Natural killer cell (primary cell): Measurements from ENCODE around the gene LMAN2. TPM values are rescaled to one million over a fixed set of nuclear protein-coding genes. Genes with fewer than 3 reads are reported as not detected.

ENCODE experiments used
- ATAC-seq, 3 donors: fragments of 150-1000 bp in 2 of 3; fragments of 200-7000 bp in 1 of 3; cut with Tn5 transposase; 1 replicate in 1 of 3; 2 replicates in 2 of 3; pipeline ENCODE4 v1.10.0; 2021; ENCODE audit warnings: mild to moderate bottlenecking in 2 of 3, moderate library complexity in 2 of 3
- DNase-seq, 2 donors: peaks; one replicate each; pipeline versions ENCODE4 v3.0.0 to v3.0.0-alpha.2; 2013 to 2021; ENCODE audit warnings: mixed read lengths in 1 of 2
- H3K27ac ChIP-seq: one replicate; pipeline ENCODE4 v1.5.1; 2013; ENCODE audit warnings: mild to moderate bottlenecking, low read length
- H3K27me3 ChIP-seq: one replicate; pipeline ENCODE4 v1.6.1; 2013; ENCODE audit warnings: low read length; ENCODE audit not compliant: control insufficient read depth, insufficient read depth
- H3K36me3 ChIP-seq: one replicate; pipeline ENCODE4 v1.6.1; 2013; ENCODE audit warnings: low read length; ENCODE audit not compliant: control insufficient read depth, insufficient read depth
- H3K4me1 ChIP-seq: one replicate; pipeline ENCODE4 v1.6.1; 2013; ENCODE audit warnings: low read length; ENCODE audit not compliant: control insufficient read depth, insufficient read depth
- H3K4me3 ChIP-seq: one replicate; pipeline ENCODE4 v1.5.1; 2013; ENCODE audit warnings: low read length
- H3K9me3 ChIP-seq: one replicate; pipeline ENCODE4 v1.6.1; 2013; ENCODE audit warnings: low read length; ENCODE audit not compliant: control insufficient read depth, insufficient read depth
- H3K27ac Mint-ChIP-seq, 2 donors: one replicate each; pipeline ENCODE4 v1.8.0; 2022; ENCODE audit warnings: mild to moderate bottlenecking in 2 of 2, mixed read lengths in 2 of 2, moderate library complexity in 1 of 2
- H3K27me3 Mint-ChIP-seq, 2 donors: one replicate each; pipeline ENCODE4 v1.8.0; 2022; ENCODE audit warnings: low read depth in 2 of 2, mixed read lengths in 2 of 2
- H3K36me3 Mint-ChIP-seq: one replicate; pipeline ENCODE4 v1.8.0; 2022; ENCODE audit warnings: mixed read lengths
- H3K4me1 Mint-ChIP-seq, 2 donors: one replicate each; pipeline ENCODE4 v1.8.0; 2022; ENCODE audit warnings: mixed read lengths in 2 of 2
- H3K4me3 Mint-ChIP-seq: one replicate; pipeline ENCODE4 v1.8.0; 2022; ENCODE audit warnings: mild to moderate bottlenecking, moderate library complexity, mixed read lengths
- H3K9me3 Mint-ChIP-seq, 2 donors: one replicate each; pipeline ENCODE4 v1.8.0; 2022; ENCODE audit warnings: mixed read lengths in 2 of 2
- WGBS: methylation state at CpG from one replicate; pipeline ENCODE4 v1.1.7; 2013; ENCODE audit warnings: missing lambda C conversion rate; ENCODE audit not compliant: insufficient coverage; 5-methylcytosine and 5-hydroxymethylcytosine counted together
- intact Hi-C: fragments of 100-400 bp; cut with micrococcal nuclease; formaldehyde crosslinking; loops from one replicate; pipeline ENCODE4 v1.14.2; 2022
- total RNA-seq, 4 donors: library from RNA; stranded (reverse); fragments of 120-200 nt in 1 of 4; gene quantifications; one replicate each; pipeline versions ENCODE4 v1.2.3 to v1.2.4, GENCODE V29; 2013 to 2022
- TF ChIP-seq, protein P1 (sequence below): fragments of 200-600 bp; IDR thresholded peaks from one replicate; pipeline ENCODE4 v1.8.0; 2022; ENCODE audit warnings: antibody characterized with exemption

The LMAN2 gene
- total RNA-seq, 3 donors from 2014 or later (not counting 1 experiment from before 2014, with no cell fraction given): 112 to 124 (median 114) TPM

DNA sequence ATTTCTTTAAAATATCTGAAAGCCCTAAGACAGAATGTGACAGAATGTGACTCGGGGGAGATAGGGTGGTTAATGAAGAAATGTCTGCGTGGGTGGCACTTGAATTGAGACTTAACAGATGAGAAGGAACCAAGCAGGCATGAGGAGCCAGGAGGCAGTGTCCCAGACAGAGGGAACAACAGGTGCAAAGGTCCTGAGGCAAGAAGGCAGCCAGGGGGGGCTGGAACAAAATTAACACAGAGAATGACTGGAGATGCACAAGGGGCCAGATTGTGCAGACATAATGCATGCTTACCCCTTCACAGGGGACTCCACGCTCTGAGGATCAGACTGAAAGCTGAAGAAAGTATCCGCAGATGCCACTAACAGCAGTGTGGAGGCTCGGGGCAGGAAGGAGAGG, 1.7 kb downstream of the LMAN2 start:
- Mint-ChIP-seq H3K36me3 (no peaks in the 10 kb centered on the region), H3K27ac (peak overlapping the region; percentile 98 to 99), H3K4me1 (peaks cover 46 to 48% of the 10 kb centered on the region in 2 donors), H3K4me3 (peak overlapping the region; percentile 78), H3K27me3 (no peaks in the 10 kb centered on the region), H3K9me3 (no peaks in the 10 kb centered on the region)
- no peak overlapping the region for H3K4me3 ChIP-seq
- intact Hi-C loops: loop anchor here (2.0 kb wide), 1 partner anchor 77 kb away; the partner anchor contains the start of gene GRK6
- peaks cover 33% of the 10 kb centered on the region for H3K4me1 ChIP-seq
- 85% methylated on average over 5 of the region's 5 CpGs for WGBS
- H3K9me3 ChIP-seq: no peaks in the 10 kb centered on the region
- H3K27me3 ChIP-seq: no peaks in the 10 kb centered on the region
- H3K36me3 ChIP-seq: peaks cover 23% of the 10 kb centered on the region
- no peak overlapping the region for H3K27ac ChIP-seq
- TF ChIP-seq, protein P1, sequence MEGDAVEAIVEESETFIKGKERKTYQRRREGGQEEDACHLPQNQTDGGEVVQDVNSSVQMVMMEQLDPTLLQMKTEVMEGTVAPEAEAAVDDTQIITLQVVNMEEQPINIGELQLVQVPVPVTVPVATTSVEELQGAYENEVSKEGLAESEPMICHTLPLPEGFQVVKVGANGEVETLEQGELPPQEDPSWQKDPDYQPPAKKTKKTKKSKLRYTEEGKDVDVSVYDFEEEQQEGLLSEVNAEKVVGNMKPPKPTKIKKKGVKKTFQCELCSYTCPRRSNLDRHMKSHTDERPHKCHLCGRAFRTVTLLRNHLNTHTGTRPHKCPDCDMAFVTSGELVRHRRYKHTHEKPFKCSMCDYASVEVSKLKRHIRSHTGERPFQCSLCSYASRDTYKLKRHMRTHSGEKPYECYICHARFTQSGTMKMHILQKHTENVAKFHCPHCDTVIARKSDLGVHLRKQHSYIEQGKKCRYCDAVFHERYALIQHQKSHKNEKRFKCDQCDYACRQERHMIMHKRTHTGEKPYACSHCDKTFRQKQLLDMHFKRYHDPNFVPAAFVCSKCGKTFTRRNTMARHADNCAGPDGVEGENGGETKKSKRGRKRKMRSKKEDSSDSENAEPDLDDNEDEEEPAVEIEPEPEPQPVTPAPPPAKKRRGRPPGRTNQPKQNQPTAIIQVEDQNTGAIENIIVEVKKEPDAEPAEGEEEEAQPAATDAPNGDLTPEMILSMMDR: no peak
- ATAC-seq: no peak
- no peak for DNase-seq

DNA sequence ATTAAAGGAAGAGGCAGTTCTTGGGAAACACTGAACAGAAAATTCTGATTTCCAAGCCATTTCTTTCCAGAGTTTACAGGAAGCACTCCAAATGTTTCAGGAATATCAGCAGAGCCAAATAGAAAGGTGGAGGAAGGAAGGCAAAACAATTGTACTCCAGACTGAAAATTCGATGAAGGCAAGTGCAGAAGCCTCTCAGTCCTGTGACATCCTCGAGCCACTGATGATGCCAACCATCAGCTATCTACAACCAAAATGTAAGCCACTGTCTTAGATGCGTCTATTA, 2.2 kb downstream of the LMAN2 start:
- no peak overlapping the region for H3K4me3 ChIP-seq
- Mint-ChIP-seq H3K4me3 (peak overlapping the region; percentile 78), H3K27me3 (no peaks in the 10 kb centered on the region), H3K36me3 (no peaks in the 10 kb centered on the region), H3K27ac (peak overlapping the region; percentile 98 to 99), H3K9me3 (no peaks in the 10 kb centered on the region), H3K4me1 (peaks cover 42 to 44% of the 10 kb centered on the region in 2 donors)
- intact Hi-C loops: no loop called here
- H3K27me3 ChIP-seq: no peaks in the 10 kb centered on the region
- H3K4me1 ChIP-seq: peaks cover 33% of the 10 kb centered on the region
- peaks cover 23% of the 10 kb centered on the region for H3K36me3 ChIP-seq
- DNase-seq (no peak), ATAC-seq (no peak)
- 75% methylated on average over 3 of the region's 3 CpGs for WGBS
- H3K27ac ChIP-seq: no peak overlapping the region
- TF ChIP-seq, protein P1: no peak
- H3K9me3 ChIP-seq: no peaks in the 10 kb centered on the region

DNA sequence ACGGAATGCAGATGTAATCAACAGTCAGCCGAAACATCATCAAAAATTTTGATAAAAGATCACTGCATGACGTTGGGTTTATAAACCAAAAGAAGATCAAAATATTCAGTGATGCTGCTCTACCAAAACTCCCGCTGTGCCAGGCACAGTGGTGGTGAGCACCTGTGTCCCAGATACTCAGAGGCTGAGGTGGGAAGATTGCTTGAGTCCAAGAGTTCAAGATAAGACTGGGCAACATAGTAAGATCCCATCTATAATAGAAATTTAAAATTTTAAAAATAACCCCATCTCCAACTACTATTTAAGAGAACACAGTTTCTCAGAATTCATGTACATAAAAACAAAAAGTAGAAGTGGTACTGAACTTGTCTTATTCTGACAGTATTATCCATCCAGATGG, 3.8 kb downstream of the LMAN2 start:
- Mint-ChIP-seq H3K4me3 (no peak overlapping the region), H3K27ac (no peak overlapping the region), H3K36me3 (no peaks in the 10 kb centered on the region), H3K27me3 (no peaks in the 10 kb centered on the region), H3K4me1 (peaks cover 41 to 44% of the 10 kb centered on the region in 2 donors), H3K9me3 (no peaks in the 10 kb centered on the region)
- Histone ChIP-seq H3K9me3 (no peaks in the 10 kb centered on the region), H3K4me3 (no peak overlapping the region), H3K27ac (no peak overlapping the region), H3K4me1 (peaks cover 33% of the 10 kb centered on the region), H3K36me3 (peaks cover 26% of the 10 kb centered on the region), H3K27me3 (no peaks in the 10 kb centered on the region)
- TF ChIP-seq, protein P1: no peak
- 93% methylated on average over 4 of the region's 4 CpGs for WGBS
- intact Hi-C loops: no loop called here
- no peak for DNase-seq
- ATAC-seq: no peak

DNA sequence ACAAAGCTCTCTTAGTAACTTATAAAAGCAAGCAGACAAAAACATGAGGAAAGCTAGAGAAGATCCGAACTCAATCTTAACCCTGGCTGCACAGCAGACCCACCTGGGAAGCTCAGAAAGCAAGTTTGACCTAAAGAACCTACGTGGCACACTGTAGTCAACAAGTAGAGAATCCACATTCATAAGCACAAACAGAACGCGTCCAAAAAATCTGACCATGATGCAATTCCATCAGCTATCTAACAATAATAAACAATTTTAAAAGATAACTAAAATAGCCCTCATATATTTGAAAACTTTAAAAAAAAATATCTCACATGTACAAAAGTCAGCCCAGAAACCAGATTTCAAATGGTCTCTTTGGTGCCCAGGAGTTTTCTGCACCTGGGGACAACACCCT, 4.6 kb downstream of the LMAN2 start:
- no peak overlapping the region for H3K4me3 Mint-ChIP-seq
- H3K4me1 ChIP-seq: peaks cover 27% of the 10 kb centered on the region
- intact Hi-C loops: no loop called here
- TF ChIP-seq, protein P1: no peak
- H3K9me3 Mint-ChIP-seq: no peaks in the 10 kb centered on the region
- no peak overlapping the region for H3K27ac Mint-ChIP-seq
- peaks cover 27% of the 10 kb centered on the region for H3K36me3 ChIP-seq
- DNase-seq: no peak
- 100% methylated on average over 4 of the region's 4 CpGs for WGBS
- no peaks in the 10 kb centered on the region for H3K9me3 ChIP-seq
- H3K27me3 ChIP-seq: no peaks in the 10 kb centered on the region
- no peak for ATAC-seq
- H3K4me3 ChIP-seq: no peak overlapping the region
- H3K27ac ChIP-seq: no peak overlapping the region
- no peaks in the 10 kb centered on the region for H3K36me3 Mint-ChIP-seq
- H3K27me3 Mint-ChIP-seq: no peaks in the 10 kb centered on the region
- peaks cover 37 to 41% of the 10 kb centered on the region in 2 donors for H3K4me1 Mint-ChIP-seq
